Osteocyte (in vitro differentiated cells): ENCODE results near the gene DDI2. TPM values are rescaled to one million over a fixed set of nuclear protein-coding genes. Genes with fewer than 3 reads are reported as not detected.
A peak's percentile ranks its signal among the peaks of the same experiment; 100 is the strongest.

Experiments
- DNase-seq: peaks from one replicate; pipeline ENCODE4 v3.0.0; 2021; ENCODE audit warnings: mixed read lengths; ENCODE audit not compliant: unreplicated experiment; ENCODE audit errors: extremely low spot score
- H3K27ac Mint-ChIP-seq: one replicate; pipeline ENCODE4 v1.8.0; 2021; ENCODE audit warnings: mild to moderate bottlenecking, mixed read lengths; ENCODE audit not compliant: unreplicated experiment
- H3K27me3 Mint-ChIP-seq: one replicate; pipeline ENCODE4 v1.8.0; 2021; ENCODE audit warnings: mixed read lengths; ENCODE audit not compliant: unreplicated experiment
- H3K36me3 Mint-ChIP-seq: one replicate; pipeline ENCODE4 v1.8.0; 2021; ENCODE audit warnings: mixed read lengths; ENCODE audit not compliant: unreplicated experiment
- H3K4me1 Mint-ChIP-seq: one replicate; pipeline ENCODE4 v1.8.0; 2021; ENCODE audit warnings: mixed read lengths; ENCODE audit not compliant: unreplicated experiment
- H3K4me3 Mint-ChIP-seq: one replicate; pipeline ENCODE4 v1.8.0; 2021; ENCODE audit warnings: mild to moderate bottlenecking, moderate library complexity, mixed read lengths; ENCODE audit not compliant: unreplicated experiment
- H3K9me3 Mint-ChIP-seq: one replicate; pipeline ENCODE4 v1.8.0; 2021; ENCODE audit warnings: mixed read lengths; ENCODE audit not compliant: unreplicated experiment
- CTCF ChIP-seq: fragments of 200-600 bp; sonication (generic); IDR thresholded peaks from 2 replicates; pipeline ENCODE4 v1.5.0; 2021; ENCODE audit warnings: antibody characterized with exemption, mild to moderate bottlenecking, moderate library complexity
- total RNA-seq: library from RNA; stranded (reverse); gene quantifications from 2 replicates; pipeline ENCODE4 v1.2.1, GENCODE V29; 2021

The DDI2 gene
- total RNA-seq, 1 donor from 2014 or later, result 23.4 TPM

GRCh38 chr1:15683345-15684039 lies 66.2 kb downstream of the DDI2 start:
- Mint-ChIP-seq H3K27me3 (no peaks in the 10 kb centered on the region), H3K4me3 (peak overlapping the region; percentile 72), H3K9me3 (no peaks in the 10 kb centered on the region), H3K4me1 (peaks cover 46% of the 10 kb centered on the region), H3K36me3 (peaks cover 4% of the 10 kb centered on the region), H3K27ac (peak overlapping the region; percentile 87)
- DNase-seq, result no peak
- TF ChIP-seq CTCF, result no peak

GRCh38 chr1:15684042-15684461 lies 66.8 kb downstream of the DDI2 start, which contains the start of gene PLEKHM2:
PLEKHM2 (plus strand) TSS chr1:15684320; CDS start chr1:15684559, 239 bp downstream.
- no peak for DNase-seq
- peak within 1 kb of the TSS; percentile 79 for H3K4me3 Mint-ChIP-seq
- H3K4me1 Mint-ChIP-seq, result peaks cover 46% of the 10 kb centered on the region
- TF ChIP-seq CTCF, result no peak
- no peaks in the 10 kb centered on the region for H3K27me3 Mint-ChIP-seq
- H3K27ac Mint-ChIP-seq, result peak within 1 kb of the TSS; percentile 87
- H3K36me3 Mint-ChIP-seq, result peaks cover 5% of the 10 kb centered on the region
- H3K9me3 Mint-ChIP-seq, result no peaks in the 10 kb centered on the region

- TF ChIP-seq CTCF, result no peak
- peak; percentile 85 for DNase-seq
Measured at GRCh38 chr1:15684468-15685291, 67.4 kb downstream of the DDI2 start.

GRCh38 chr1:15685820-15686219 lies 68.6 kb downstream of the DDI2 start:
- TF ChIP-seq CTCF, result no peak
- Mint-ChIP-seq H3K27me3 (no peaks in the 10 kb centered on the region), H3K4me1 (peaks cover 35% of the 10 kb centered on the region), H3K36me3 (peaks cover 5% of the 10 kb centered on the region), H3K9me3 (no peaks in the 10 kb centered on the region), H3K4me3 (peak overlapping the region; percentile 79), H3K27ac (peak overlapping the region; percentile 81)
- no peak for DNase-seq

More at GRCh38 chr1:15684468-15685291, 67.4 kb downstream of the DDI2 start:
- Mint-ChIP-seq H3K27me3 (no peaks in the 10 kb centered on the region), H3K27ac (peak overlapping the region; percentile 81), H3K4me1 (peaks cover 44% of the 10 kb centered on the region), H3K9me3 (no peaks in the 10 kb centered on the region), H3K4me3 (peak overlapping the region; percentile 79), H3K36me3 (peaks cover 5% of the 10 kb centered on the region)

DNA sequence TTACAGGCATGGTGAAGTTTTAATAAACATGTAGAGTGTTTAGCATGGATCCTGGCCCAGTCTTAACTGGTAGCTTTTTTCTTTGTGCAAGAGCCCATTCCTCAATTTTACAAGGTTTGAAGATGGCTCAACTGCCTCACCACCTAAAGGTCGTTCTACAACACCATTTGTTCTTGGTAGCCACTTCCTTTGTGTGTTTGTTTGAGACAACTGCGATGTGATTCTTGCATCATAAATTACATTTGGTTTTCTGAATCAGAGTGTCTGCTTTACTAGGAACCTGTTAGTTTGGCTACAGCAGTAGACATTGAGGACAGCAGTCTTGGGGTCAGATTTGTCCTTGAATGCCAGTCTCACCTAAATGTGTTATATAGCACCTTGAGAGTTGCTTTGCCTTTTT lies 70.2 kb downstream of the DDI2 start:
- H3K27ac Mint-ChIP-seq, result no peak overlapping the region
- no peaks in the 10 kb centered on the region for H3K27me3 Mint-ChIP-seq

More for the DNA sequence above, 70.2 kb downstream of the DDI2 start:
- no peak for TF ChIP-seq CTCF
- DNase-seq, result no peak
- peaks cover 41% of the 10 kb centered on the region for H3K4me1 Mint-ChIP-seq
- H3K4me3 Mint-ChIP-seq, result no peak overlapping the region
- H3K36me3 Mint-ChIP-seq, result peaks cover 5% of the 10 kb centered on the region
- no peaks in the 10 kb centered on the region for H3K9me3 Mint-ChIP-seq
